A673 (cell line): ENCODE measurements around the gene MTMR2. TPM values are rescaled to one million over a fixed set of nuclear protein-coding genes. Genes with fewer than 3 reads are reported as not detected.
A peak's percentile ranks its signal among the peaks of the same experiment; 100 is the strongest.

Experiments used
- BruUV-seq: library from RNA; stranded (reverse); fragments of 400-500 nt; replicated peaks from 2 replicates; lab custom pipeline; 2021; lab: Mats Ljungman, UMichigan
- CTCF ChIA-PET: fragments of 300-600 bp; sonication (Branson Sonifier 250); formaldehyde crosslinking; loops from one replicate; lab custom pipeline; 2022; ENCODE audit warnings: antibody characterized with exemption; lab: Charles Lee
- POLR2A ChIA-PET: fragments of 300-600 bp; sonication (Branson Sonifier 250); formaldehyde crosslinking; loops from one replicate; lab custom pipeline; 2022; ENCODE audit warnings: antibody characterized with exemption; ENCODE audit not compliant: low non-redundant PET; lab: Charles Lee
- DNase-seq: peaks from one replicate; pipeline ENCODE4 v3.0.0-alpha.2; 2015; ENCODE audit warnings: low spot score
- H3K27ac ChIP-seq: fragments of 200-600 bp; sonication (generic); 2 replicates; pipeline ENCODE4 v1.5.1; 2016; ENCODE audit warnings: mixed run types, low read depth, mild to moderate bottlenecking, mixed read lengths, antibody characterized with exemption, low read length; ENCODE audit not compliant: poor library complexity, severe bottlenecking
- H3K27me3 ChIP-seq: fragments of 200-600 bp; sonication (generic); replicated peaks from 2 replicates; pipeline ENCODE4 v1.6.1; 2017; ENCODE audit warnings: mixed run types, low read depth, mild to moderate bottlenecking, mixed read lengths, antibody characterized with exemption, low read length; ENCODE audit not compliant: insufficient read depth, poor library complexity
- H3K36me3 ChIP-seq: fragments of 200-600 bp; sonication (generic); 2 replicates; pipeline ENCODE4 v1.6.1; 2016; ENCODE audit warnings: mixed run types, mild to moderate bottlenecking, mixed read lengths, antibody characterized with exemption, low read length; ENCODE audit not compliant: insufficient read depth, poor library complexity, severe bottlenecking
- H3K4me1 ChIP-seq: fragments of 200-600 bp; sonication (generic); 2 replicates; pipeline ENCODE4 v1.6.1; 2017; ENCODE audit warnings: mixed run types, mild to moderate bottlenecking, mixed read lengths, antibody characterized with exemption, low read length; ENCODE audit not compliant: insufficient read depth, poor library complexity, severe bottlenecking
- H3K4me3 ChIP-seq: fragments of 200-600 bp; sonication (generic); 2 replicates; pipeline ENCODE4 v1.5.1; 2016; ENCODE audit warnings: low read depth, mixed run types, mild to moderate bottlenecking, mixed read lengths, low read length; ENCODE audit not compliant: poor library complexity, severe bottlenecking
- H3K9me3 ChIP-seq: fragments of 200-600 bp; sonication (generic); 2 replicates; pipeline ENCODE4 v1.6.1; 2016; ENCODE audit warnings: mixed run types, low read depth, mild to moderate bottlenecking, mixed read lengths, antibody characterized with exemption, low read length; ENCODE audit not compliant: poor library complexity, severe bottlenecking
- EZH2 ChIP-seq: fragments of 200-600 bp; sonication (generic); IDR thresholded peaks from 2 replicates; pipeline ENCODE4 v1.6.1; 2017; ENCODE audit warnings: borderline replicate concordance, low read depth, mild to moderate bottlenecking, mixed read lengths, antibody characterized with exemption, low read length; ENCODE audit not compliant: poor library complexity, severe bottlenecking
- intact Hi-C: fragments of 100-400 bp; cut with micrococcal nuclease; formaldehyde crosslinking; loops from one replicate; pipeline ENCODE4 v1.10.0; 2022; ENCODE audit not compliant: unreplicated experiment
- total RNA-seq: library from RNA; stranded (reverse); gene quantifications from 2 replicates; pipeline ENCODE4 v1.2.3, GENCODE V29; 2021
- TF ChIP-seq, protein P1 (sequence below): fragments of 300-800, 200-600 bp; sonication (generic); conservative IDR thresholded peaks from 2 replicates; pipeline ENCODE4 v1.5.1; 2017; ENCODE audit warnings: low read depth, mild to moderate bottlenecking, antibody characterized with exemption, low read length, moderate library complexity, mixed read lengths

MTMR2 gene
- total RNA-seq, 1 experiment from 2014 or later = 58.6 TPM

DNA sequence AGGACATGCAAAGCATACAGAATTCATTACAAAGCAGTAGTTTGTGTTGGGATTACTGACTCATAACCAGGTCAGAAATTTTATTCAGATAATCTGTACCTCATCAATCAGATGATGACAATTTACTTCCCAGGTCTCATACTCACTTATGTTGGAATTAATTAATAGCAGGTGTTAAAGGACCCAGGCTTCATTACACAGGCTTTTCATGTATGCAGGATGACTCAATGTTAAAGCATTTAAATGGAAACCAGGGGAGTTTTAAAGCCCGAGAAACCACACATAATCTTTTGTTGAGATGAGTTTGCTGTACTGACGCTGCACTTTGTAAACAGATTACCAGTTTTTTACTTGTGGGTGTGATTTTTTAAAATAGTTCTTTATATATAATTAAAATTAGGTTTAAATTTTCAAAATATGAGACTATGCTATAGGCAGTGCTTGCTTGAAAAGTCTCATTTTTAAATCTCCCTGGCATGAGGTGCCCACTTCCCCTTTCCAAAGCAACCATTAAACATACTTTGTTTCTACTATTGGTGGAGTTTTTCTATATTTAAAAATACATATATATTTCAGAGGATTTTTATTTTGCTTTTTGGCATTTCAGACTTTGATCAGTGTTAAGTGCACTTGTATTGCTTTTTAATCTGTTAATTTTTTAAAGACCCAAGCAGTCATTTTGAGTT lies 92.6 kb downstream of the MTMR2 start:
- Histone ChIP-seq H3K4me3 (no peak overlapping the region), H3K27me3 (no peaks in the 10 kb centered on the region), H3K4me1 (peaks cover 15% of the 10 kb centered on the region), H3K9me3 (no peaks in the 10 kb centered on the region), H3K36me3 (peaks cover 67% of the 10 kb centered on the region), H3K27ac (peak overlapping the region; percentile 27)
- intact Hi-C loops = no loop called here
- BruUV-seq = TSS peak; percentile 33
- peak; percentile 73 for DNase-seq
- TF ChIP-seq, protein P1, sequence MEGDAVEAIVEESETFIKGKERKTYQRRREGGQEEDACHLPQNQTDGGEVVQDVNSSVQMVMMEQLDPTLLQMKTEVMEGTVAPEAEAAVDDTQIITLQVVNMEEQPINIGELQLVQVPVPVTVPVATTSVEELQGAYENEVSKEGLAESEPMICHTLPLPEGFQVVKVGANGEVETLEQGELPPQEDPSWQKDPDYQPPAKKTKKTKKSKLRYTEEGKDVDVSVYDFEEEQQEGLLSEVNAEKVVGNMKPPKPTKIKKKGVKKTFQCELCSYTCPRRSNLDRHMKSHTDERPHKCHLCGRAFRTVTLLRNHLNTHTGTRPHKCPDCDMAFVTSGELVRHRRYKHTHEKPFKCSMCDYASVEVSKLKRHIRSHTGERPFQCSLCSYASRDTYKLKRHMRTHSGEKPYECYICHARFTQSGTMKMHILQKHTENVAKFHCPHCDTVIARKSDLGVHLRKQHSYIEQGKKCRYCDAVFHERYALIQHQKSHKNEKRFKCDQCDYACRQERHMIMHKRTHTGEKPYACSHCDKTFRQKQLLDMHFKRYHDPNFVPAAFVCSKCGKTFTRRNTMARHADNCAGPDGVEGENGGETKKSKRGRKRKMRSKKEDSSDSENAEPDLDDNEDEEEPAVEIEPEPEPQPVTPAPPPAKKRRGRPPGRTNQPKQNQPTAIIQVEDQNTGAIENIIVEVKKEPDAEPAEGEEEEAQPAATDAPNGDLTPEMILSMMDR = no peak
- no peak for TF ChIP-seq EZH2
- CTCF ChIA-PET = no interaction called here
- POLR2A ChIA-PET = no interaction called here

DNA sequence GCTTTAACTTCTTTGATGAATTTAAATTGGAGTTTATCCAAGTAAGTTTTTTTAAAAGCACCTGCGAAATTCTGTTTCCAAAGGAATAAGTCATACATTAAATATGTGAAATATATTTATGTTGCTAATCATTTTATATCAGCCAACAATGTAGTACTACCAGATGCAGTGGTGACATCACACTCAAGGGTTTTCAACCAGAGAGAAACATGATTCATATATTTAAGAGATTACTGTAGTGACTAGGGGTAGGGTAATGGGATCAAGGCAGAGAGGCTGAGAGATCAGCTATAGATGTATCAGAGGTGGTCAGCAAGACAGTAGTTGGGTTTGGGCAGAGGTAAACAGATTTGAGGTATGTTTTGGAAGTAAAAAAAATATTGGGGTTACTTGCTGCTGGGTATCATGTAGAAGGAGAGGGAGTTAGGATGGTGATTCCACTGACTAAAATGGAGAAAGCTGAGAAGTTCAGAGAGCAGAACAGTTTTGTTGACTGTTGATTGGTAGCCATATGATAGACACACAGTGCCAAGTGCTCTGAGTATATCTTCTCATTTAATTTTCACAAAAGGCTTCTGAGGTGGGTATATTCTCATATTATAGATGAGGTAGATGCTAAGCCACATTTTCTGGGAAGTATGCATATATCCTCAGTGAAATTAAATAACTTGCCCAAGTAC lies 94.2 kb downstream of the MTMR2 start:
- CTCF ChIA-PET = interaction anchor here (0.6 kb wide), 1 partner anchor 188 kb away, joined by 7 read pairs; no protein-coding TSS in a partner anchor
- intact Hi-C loops = no loop called here
- DNase-seq = no peak
- Histone ChIP-seq H3K27ac (no peak overlapping the region), H3K4me3 (no peak overlapping the region), H3K36me3 (peaks cover 60% of the 10 kb centered on the region), H3K4me1 (peaks cover 12% of the 10 kb centered on the region), H3K27me3 (no peaks in the 10 kb centered on the region), H3K9me3 (no peaks in the 10 kb centered on the region)
- BruUV-seq = no TSS peak
- POLR2A ChIA-PET = no interaction called here
- no peak for TF ChIP-seq EZH2
- TF ChIP-seq, protein P1 = no peak

DNA sequence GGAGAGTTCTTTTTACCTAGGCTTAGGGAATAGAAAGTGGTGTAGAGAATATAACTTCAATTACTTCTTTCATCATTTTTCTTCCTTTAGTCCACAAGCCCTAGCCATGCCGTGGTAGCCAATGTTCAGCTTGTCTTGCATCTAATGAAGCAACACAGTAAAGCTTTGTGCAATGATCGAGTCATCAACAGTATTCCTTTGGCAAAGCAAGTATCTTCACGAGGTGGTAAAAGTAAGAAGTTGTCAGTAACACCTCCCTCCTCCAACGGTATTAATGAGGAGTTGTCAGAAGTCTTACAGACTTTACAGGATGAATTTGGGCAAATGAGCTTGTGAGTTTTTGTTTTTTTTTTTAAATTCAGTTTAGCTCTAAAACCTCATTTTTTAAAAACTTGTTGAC lies 96.2 kb downstream of the MTMR2 start:
- Histone ChIP-seq H3K27ac (no peak overlapping the region), H3K4me3 (no peak overlapping the region), H3K9me3 (no peaks in the 10 kb centered on the region), H3K36me3 (peaks cover 54% of the 10 kb centered on the region), H3K27me3 (no peaks in the 10 kb centered on the region), H3K4me1 (peaks cover 12% of the 10 kb centered on the region)
- no peak for DNase-seq
- no TSS peak for BruUV-seq
- POLR2A ChIA-PET = no interaction called here
- TF ChIP-seq, protein P1 = no peak
- TF ChIP-seq EZH2 = no peak
- intact Hi-C loops = no loop called here
- CTCF ChIA-PET = interaction anchor here (0.6 kb wide), 1 partner anchor 1883 kb away, joined by 4 read pairs; no protein-coding TSS in a partner anchor
